GM18505 (cell line): ENCODE results near the gene OR51B6.
"Not testable (repeated sequence)": the region's sequence is repeated elsewhere in the genome, so short reads cannot be mapped to it uniquely, and the experiment has no call there.

Source experiments
- ATAC-seq: cut with Tn5 transposase; IDR thresholded peaks from one replicate; pipeline ENCODE4 v1.9.1; 2021; ENCODE audit not compliant: unreplicated experiment
- POLR2A ChIP-seq: IDR thresholded peaks from 4 replicates; pipeline ENCODE4 v1.6.1; 2011; ENCODE audit warnings: borderline replicate concordance; ENCODE audit not compliant: insufficient read depth, insufficient read length; ENCODE audit errors: extremely low read depth

The OR51B6 gene

GRCh38 chr11:5345831-5346230 is 5.5 kb upstream of the OR51B6 start:
- no peak for TF ChIP-seq POLR2A
- ATAC-seq: no peak

GRCh38 chr11:5348551-5349194 is 2.6 kb upstream of the OR51B6 start:
- TF ChIP-seq POLR2A: no peak
- no peak for ATAC-seq

GRCh38 chr11:5349550-5349949 is 1.8 kb upstream of the OR51B6 start:
- ATAC-seq: no peak
- no peak for TF ChIP-seq POLR2A

GRCh38 chr11:5356031-5356430 is 4.7 kb downstream of the OR51B6 start:
- not testable (repeated sequence) for ATAC-seq

GRCh38 chr11:5362017-5362625 is 10.8 kb downstream of the OR51B6 start:
- no peak for ATAC-seq
- TF ChIP-seq POLR2A: no peak

GRCh38 chr11:5363679-5364078 is 12.4 kb downstream of the OR51B6 start:
- no peak for TF ChIP-seq POLR2A
- no peak for ATAC-seq

- ATAC-seq: no peak
- TF ChIP-seq POLR2A: no peak
Observed at GRCh38 chr11:5364214-5364613, 12.9 kb downstream of the OR51B6 start.

GRCh38 chr11:5366365-5366764 is 15.1 kb downstream of the OR51B6 start:
- ATAC-seq: not testable (repeated sequence)

GRCh38 chr11:5366856-5367255 is 15.5 kb downstream of the OR51B6 start:
- ATAC-seq: no peak
- TF ChIP-seq POLR2A: no peak

- ATAC-seq: no peak
- TF ChIP-seq POLR2A: no peak
Observed at GRCh38 chr11:5367448-5368074, 16.3 kb downstream of the OR51B6 start.

- no peak for TF ChIP-seq POLR2A
- no peak for ATAC-seq
Observed at GRCh38 chr11:5368502-5369043, 17.3 kb downstream of the OR51B6 start.

GRCh38 chr11:5369789-5370188 is 18.5 kb downstream of the OR51B6 start:
- no peak for TF ChIP-seq POLR2A

GRCh38 chr11:5380740-5381342 is 29.5 kb downstream of the OR51B6 start:
- no peak for TF ChIP-seq POLR2A
- ATAC-seq: peak; percentile 66

More at GRCh38 chr11:5369789-5370188, 18.5 kb downstream of the OR51B6 start:
- no peak for ATAC-seq

- TF ChIP-seq POLR2A: no peak
- no peak for ATAC-seq
Observed at GRCh38 chr11:5383576-5383975, 32.3 kb downstream of the OR51B6 start, which contains the start of gene OR51M1. Gene OR51M1, plus strand, starts transcription at chr11:5383812. Its CDS starts 5,587 bp downstream, at chr11:5389399.
